Activated gamma-delta T cell treated with anti-CD3 and anti-CD28 coated beads, Interleukin-2, amount 50 U/mL, for 16 hours (primary cell): ENCODE results near the gene ODC1.
"Not testable (repeated sequence)": the region's sequence is repeated elsewhere in the genome, so short reads cannot be mapped to it uniquely, and the experiment has no call there.

Source experiments
- DNase-seq: peaks from one replicate; pipeline ENCODE4 v3.0.0-alpha.2; 2020; ENCODE audit warnings: low read depth

ODC1 gene

GRCh38 chr2:10478298-10478625 lies 30.1 kb upstream of the ODC1 start:
- DNase-seq = no peak

GRCh38 chr2:10477443-10478297 lies 29.5 kb upstream of the ODC1 start:
- no peak for DNase-seq

- DNase-seq = no peak
Measured at GRCh38 chr2:10476723-10477442, 28.8 kb upstream of the ODC1 start.

- DNase-seq = no peak
Measured at GRCh38 chr2:10475811-10476660, 27.9 kb upstream of the ODC1 start.

GRCh38 chr2:10475221-10475722 lies 27.1 kb upstream of the ODC1 start:
- DNase-seq = no peak

- no peak for DNase-seq
Measured at GRCh38 chr2:10473121-10473756, 25.1 kb upstream of the ODC1 start.

- no peak for DNase-seq
Measured at GRCh38 chr2:10471955-10472354, 23.8 kb upstream of the ODC1 start.

GRCh38 chr2:10471046-10471571 lies 23.0 kb upstream of the ODC1 start:
- DNase-seq = no peak

- DNase-seq = no peak
Measured at GRCh38 chr2:10469955-10470608, 22.0 kb upstream of the ODC1 start.

GRCh38 chr2:10469301-10469700 lies 21.2 kb upstream of the ODC1 start:
- no peak for DNase-seq

- no peak for DNase-seq
Measured at GRCh38 chr2:10467401-10467800, 19.3 kb upstream of the ODC1 start.

- no peak for DNase-seq
Measured at GRCh38 chr2:10466801-10467200, 18.7 kb upstream of the ODC1 start.

GRCh38 chr2:10465910-10466309 lies 17.8 kb upstream of the ODC1 start:
- no peak for DNase-seq

- DNase-seq = no peak
Measured at GRCh38 chr2:10462178-10463083, 14.3 kb upstream of the ODC1 start.

- no peak for DNase-seq
Measured at GRCh38 chr2:10460366-10460796, 12.3 kb upstream of the ODC1 start.

GRCh38 chr2:10457846-10458598 lies 9.9 kb upstream of the ODC1 start:
- no peak for DNase-seq

GRCh38 chr2:10457195-10457594 lies 9.1 kb upstream of the ODC1 start:
- DNase-seq = not testable (repeated sequence)

- DNase-seq = no peak
Measured at GRCh38 chr2:10454505-10454904, 6.4 kb upstream of the ODC1 start.

- no peak for DNase-seq
Measured at GRCh38 chr2:10453905-10454298, 5.8 kb upstream of the ODC1 start.
